CD4-positive, alpha-beta T cell (primary cell): ENCODE data around the gene ILK. TPM values are rescaled to one million over a fixed set of nuclear protein-coding genes. Genes with fewer than 3 reads are reported as not detected.

Experiments
- ATAC-seq: fragments of 200-7000 bp; cut with Tn5 transposase; one replicate; pipeline ENCODE4 v1.10.0; 2022; ENCODE audit warnings: mild to moderate bottlenecking; ENCODE audit not compliant: poor library complexity
- CTCF ChIA-PET: fragments of 350-600 bp; sonication (Branson Sonifier 250); formaldehyde crosslinking; loops from one replicate; lab custom pipeline; 2021; ENCODE audit warnings: antibody characterized with exemption, inconsistent platforms; lab: Charles Lee
- POLR2A ChIA-PET: fragments of 350-600 bp; sonication (Branson Sonifier 250); formaldehyde crosslinking; loops from one replicate; lab custom pipeline; 2021; ENCODE audit warnings: antibody characterized with exemption, inconsistent platforms; lab: Charles Lee
- DNase-seq, 14 experiments: peaks; one replicate each; pipeline ENCODE4 v3.0.0-alpha.2; 2013 to 2020; ENCODE audit warnings: mixed read lengths in 2 of 14
- H3K27ac ChIP-seq, 2 donors: one replicate each; pipeline versions ENCODE4 v1.5.1 to v1.7.0; 2013; ENCODE audit warnings: low read length in 2 of 2, low read depth in 1 of 2, mild to moderate bottlenecking in 1 of 2
- H3K27me3 ChIP-seq, 2 experiments: 1 replicate in 1 of 2; 2 replicates in 1 of 2; pipeline versions ENCODE4 v1.6.1 to v1.7.0; 2013; ENCODE audit warnings: low read length in 2 of 2, control low read depth in 1 of 2, mild to moderate bottlenecking in 1 of 2, moderate library complexity in 1 of 2; ENCODE audit not compliant: insufficient read depth in 2 of 2, control insufficient read depth in 1 of 2
- H3K36me3 ChIP-seq: one replicate; pipeline ENCODE4 v1.6.1; 2013; ENCODE audit warnings: low read length, control low read depth; ENCODE audit not compliant: insufficient read depth
- H3K4me1 ChIP-seq: one replicate; pipeline ENCODE4 v1.6.1; 2013; ENCODE audit warnings: low read length, control low read depth; ENCODE audit not compliant: insufficient read depth
- H3K4me3 ChIP-seq: one replicate; pipeline ENCODE4 v1.5.1; 2013; ENCODE audit warnings: mild to moderate bottlenecking, low read length, moderate library complexity
- H3K9me3 ChIP-seq, 2 experiments: 1 replicate in 1 of 2; 2 replicates in 1 of 2; pipeline versions ENCODE4 v1.6.1 to v1.7.0; 2013; ENCODE audit warnings: low read length in 2 of 2, mild to moderate bottlenecking in 2 of 2, control low read depth in 1 of 2, moderate library complexity in 1 of 2; ENCODE audit not compliant: control insufficient read depth in 1 of 2, insufficient read depth in 1 of 2
- H3K27ac Mint-ChIP-seq: one replicate; pipeline ENCODE4 v1.8.0; 2020; ENCODE audit warnings: mixed read lengths
- H3K27me3 Mint-ChIP-seq: one replicate; pipeline ENCODE4 v1.8.0; 2021; ENCODE audit warnings: mixed read lengths
- H3K36me3 Mint-ChIP-seq: one replicate; pipeline ENCODE4 v1.8.0; 2021; ENCODE audit warnings: low read depth, mixed read lengths
- H3K4me1 Mint-ChIP-seq: one replicate; pipeline ENCODE4 v1.8.0; 2021; ENCODE audit warnings: low read depth, mixed read lengths
- H3K4me3 Mint-ChIP-seq: one replicate; pipeline ENCODE4 v1.8.0; 2020; ENCODE audit warnings: mild to moderate bottlenecking, mixed read lengths
- H3K9me3 Mint-ChIP-seq: one replicate; pipeline ENCODE4 v1.8.0; 2020; ENCODE audit warnings: mixed read lengths
- CTCF ChIP-seq: fragments of 200-600 bp; IDR thresholded peaks from one replicate; pipeline ENCODE4 v1.8.0; 2022; ENCODE audit warnings: antibody characterized with exemption, mild to moderate bottlenecking
- intact Hi-C, 2 experiments: fragments of 100-400 bp; cut with DNase I in 1 of 2; cut with micrococcal nuclease in 1 of 2; formaldehyde crosslinking; loops; one replicate each; pipeline versions ENCODE4 v1.15.1 to v1.9.0; 2023 to 2025; cut with DNase I, micrococcal nuclease
- total RNA-seq, 174 experiments: library from RNA in 2 of 174; stranded (reverse) in 2 of 174; gene quantifications; one replicate each; pipeline ENCODE4 v1.2.3 and lab custom pipeline; 2021 to 2026

ILK gene
- total RNA-seq, 2 experiments from 2014 or later: 19.2 to 21.0 TPM

- no peak overlapping the region for H3K4me3 ChIP-seq
- ATAC-seq: no peak
- no peaks in the 10 kb centered on the region for H3K9me3 Mint-ChIP-seq
- no peak overlapping the region for H3K27ac Mint-ChIP-seq
- intact Hi-C loops: loop anchor here (2.0 to 10.0 kb wide), 3 partner anchors 40 to 380 kb away; partner anchors contain the start of genes APBB1 (in 1 of the 2), CNGA4 (in 1 of the 2), DCHS1 (in 1 of the 2) and FHIP1B (in 1 of the 2)
- peaks cover 31% of the 10 kb centered on the region for H3K36me3 Mint-ChIP-seq
- ChIA-PET CTCF (interaction anchor here (1.6 kb wide), 1 partner anchor 53 kb away, joined by 3 read pairs; no protein-coding TSS in a partner anchor), POLR2A (interaction anchor here (4.4 kb wide), 1 partner anchor 68 kb away, joined by 134 read pairs; the partner anchor contains the start of gene MRPL17)
- H3K4me3 Mint-ChIP-seq: no peak overlapping the region
- DNase-seq: peak in 1 of 14 experiments; percentile 5
- H3K4me1 Mint-ChIP-seq: peaks cover 28% of the 10 kb centered on the region
- H3K9me3 ChIP-seq: no peaks in the 10 kb centered on the region
- peaks cover 58% of the 10 kb centered on the region for H3K4me1 ChIP-seq
- peaks cover 52% of the 10 kb centered on the region for H3K36me3 ChIP-seq
- no peaks in the 10 kb centered on the region for H3K27me3 ChIP-seq
- no peak for TF ChIP-seq CTCF
- H3K27me3 Mint-ChIP-seq: no peaks in the 10 kb centered on the region
- H3K27ac ChIP-seq: no peak overlapping the region
Observed at GRCh38 chr11:6614446-6614845, 10.9 kb downstream of the ILK start.

- no peaks in the 10 kb centered on the region for H3K9me3 Mint-ChIP-seq
- H3K27me3 Mint-ChIP-seq: no peaks in the 10 kb centered on the region
- intact Hi-C loops: loop anchor here (2.0 to 10.0 kb wide), 4 partner anchors 40 to 380 kb away; partner anchors contain the start of genes APBB1 (in 1 of the 2), ARFIP2 (in 1 of the 2), CNGA4 (in 1 of the 2) and DCHS1 (in 1 of the 2)
- peaks cover 46% of the 10 kb centered on the region for H3K36me3 ChIP-seq
- no peak for ATAC-seq
- no peak for TF ChIP-seq CTCF
- peaks cover 24% of the 10 kb centered on the region for H3K4me1 Mint-ChIP-seq
- H3K4me3 Mint-ChIP-seq: no peak overlapping the region
- no peak overlapping the region for H3K27ac Mint-ChIP-seq
- H3K36me3 Mint-ChIP-seq: peaks cover 25% of the 10 kb centered on the region
- H3K27ac ChIP-seq: no peak overlapping the region
- no peak for DNase-seq
- CTCF ChIA-PET: interaction anchor here (1.1 to 1.6 kb wide), 2 partner anchors 11 to 52 kb away, joined by 3 read pairs; no protein-coding TSS in a partner anchor
- POLR2A ChIA-PET: interaction anchor here (4.4 kb wide), 1 partner anchor 67 kb away, joined by 134 read pairs; the partner anchor contains the start of gene MRPL17
- no peak overlapping the region for H3K4me3 ChIP-seq
- no peaks in the 10 kb centered on the region for H3K27me3 ChIP-seq
- no peaks in the 10 kb centered on the region for H3K9me3 ChIP-seq
- H3K4me1 ChIP-seq: peaks cover 57% of the 10 kb centered on the region
Observed at GRCh38 chr11:6615046-6615445, 11.5 kb downstream of the ILK start.

GRCh38 chr11:6615882-6616585, 12.5 kb downstream of the ILK start:
- peaks cover 36% of the 10 kb centered on the region for H3K36me3 ChIP-seq
- ChIA-PET POLR2A (interaction anchor here (1.2 kb wide), 1 partner anchor 67 kb away, joined by 3 read pairs; the partner anchor contains the start of gene MRPL17), CTCF (interaction anchor here (1.1 to 1.3 kb wide), 2 partner anchors 12 to 67 kb away, joined by 3 read pairs; partner anchors contain the start of gene MRPL17)
- ATAC-seq (no peak), DNase-seq (no peak)
- Mint-ChIP-seq H3K27ac (peak overlapping the region; percentile 50), H3K4me1 (peaks cover 15% of the 10 kb centered on the region), H3K9me3 (no peaks in the 10 kb centered on the region), H3K4me3 (peak overlapping the region; percentile 53), H3K27me3 (no peaks in the 10 kb centered on the region), H3K36me3 (peaks cover 15% of the 10 kb centered on the region)
- intact Hi-C loops: loop anchor here (2.0 to 10.0 kb wide), 4 partner anchors 39 to 381 kb away; partner anchors contain the start of genes APBB1 (in 1 of the 2), ARFIP2 (in 1 of the 2), CNGA4 (in 1 of the 2) and DCHS1 (in 1 of the 2)
- peaks cover 49% of the 10 kb centered on the region for H3K4me1 ChIP-seq
- H3K4me3 ChIP-seq: no peak overlapping the region
- no peak overlapping the region for H3K27ac ChIP-seq
- no peaks in the 10 kb centered on the region for H3K9me3 ChIP-seq
- TF ChIP-seq CTCF: no peak
- no peaks in the 10 kb centered on the region for H3K27me3 ChIP-seq
